Measurements from ENCODE around the gene SLC25A42. TPM values are rescaled to one million over a fixed set of nuclear protein-coding genes. Genes with fewer than 3 reads are reported as not detected.

SLC25A42 gene
- total RNA-seq, 2 donors from 2014 or later: 10.3 to 14.4 TPM

GRCh38 chr19:19067276-19068072, 3.7 kb downstream of the SLC25A42 start:
- no peak for DNase-seq (ENCODE audit: low spot score)
- no peaks in the 10 kb centered on the region for H3K27me3 ChIP-seq
- no peak overlapping the region for H3K4me3 ChIP-seq
- H3K4me1 ChIP-seq: peaks cover 0 to 54% of the 10 kb centered on the region in 2 donors
- no peak for TF ChIP-seq CTCF (IDR thresholded peaks at IDR 0.05)
- no peaks in the 10 kb centered on the region for H3K9me3 ChIP-seq
- H3K36me3 ChIP-seq: no peaks in the 10 kb centered on the region
- peak overlapping the region in 1 of 2 donors; percentile 24 for H3K27ac ChIP-seq

GRCh38 chr19:19068659-19069654, 5.2 kb downstream of the SLC25A42 start:
- no peaks in the 10 kb centered on the region for H3K9me3 ChIP-seq
- H3K4me1 ChIP-seq: peaks cover 0 to 46% of the 10 kb centered on the region in 2 donors
- no peak for DNase-seq (ENCODE audit: low spot score)
- no peaks in the 10 kb centered on the region for H3K36me3 ChIP-seq
- TF ChIP-seq CTCF (IDR thresholded peaks at IDR 0.05): no peak
- H3K27me3 ChIP-seq: no peaks in the 10 kb centered on the region
- H3K27ac ChIP-seq: peak overlapping the region; percentile 44 to 48
- no peak overlapping the region for H3K4me3 ChIP-seq

- Histone ChIP-seq H3K4me3 (no peak overlapping the region), H3K36me3 (no peaks in the 10 kb centered on the region), H3K4me1 (peaks cover 0 to 25% of the 10 kb centered on the region in 2 donors), H3K27me3 (no peaks in the 10 kb centered on the region), H3K27ac (no peak overlapping the region), H3K9me3 (no peaks in the 10 kb centered on the region)
- TF ChIP-seq CTCF (IDR thresholded peaks at IDR 0.05): no peak
- no peak for DNase-seq (ENCODE audit: low spot score)
Observed at GRCh38 chr19:19071897-19072296, 8.1 kb downstream of the SLC25A42 start.

- no peak for TF ChIP-seq CTCF (IDR thresholded peaks at IDR 0.05)
- Histone ChIP-seq H3K36me3 (no peaks in the 10 kb centered on the region), H3K27ac (no peak overlapping the region), H3K9me3 (no peaks in the 10 kb centered on the region), H3K4me3 (no peak overlapping the region), H3K4me1 (peaks cover 0 to 2% of the 10 kb centered on the region in 2 donors), H3K27me3 (no peaks in the 10 kb centered on the region)
- no peak for DNase-seq (ENCODE audit: low spot score)
Observed at GRCh38 chr19:19074196-19074882, 10.5 kb downstream of the SLC25A42 start.

- no peak for DNase-seq (ENCODE audit: low spot score)
- Histone ChIP-seq H3K27ac (no peak overlapping the region), H3K27me3 (no peaks in the 10 kb centered on the region), H3K36me3 (no peaks in the 10 kb centered on the region), H3K4me1 (no peaks in the 10 kb centered on the region), H3K4me3 (no peak overlapping the region), H3K9me3 (no peaks in the 10 kb centered on the region)
- TF ChIP-seq CTCF (IDR thresholded peaks at IDR 0.05): no peak
Observed at GRCh38 chr19:19075126-19075525, 11.3 kb downstream of the SLC25A42 start.

All from right atrium auricular region (tissue), 2 donors.